ENCODE data around the gene SIPA1L3.

GRCh38 chr19:37933937-37934358, 26.9 kb downstream of the SIPA1L3 start:
- TF ChIP-seq CTCF (IDR thresholded peaks at IDR 0.05) = no peak
- no peak for TF ChIP-seq POLR2A (IDR thresholded peaks at IDR 0.05)

Data from breast epithelium (tissue), 3 donors.